GM13977 (cell line): ENCODE measurements around the gene TP53I3.
"Not testable (repeated sequence)": the region's sequence is repeated elsewhere in the genome, so short reads cannot be mapped to it uniquely, and the experiment has no call there.

Source experiments
- DNase-seq: peaks from one replicate; pipeline ENCODE4 v3.0.0; 2012; ENCODE audit warnings: low spot score
- in situ Hi-C: fragments of 300-500 bp; cut with MboI; formaldehyde crosslinking; loops from one replicate; pipeline ENCODE4 v1.12.0; 2022; ENCODE audit warnings: low sequenced_read_pairs, low pct_unique_long_range_greater_than_20kb, mixed read lengths, inconsistent platforms; ENCODE audit not compliant: unreplicated experiment
- TF ChIP-seq, protein P1 (sequence below): IDR thresholded peaks from 2 replicates; pipeline ENCODE4 v1.5.1; 2012; ENCODE audit warnings: mild to moderate bottlenecking, control low read depth; ENCODE audit not compliant: insufficient read depth; ENCODE audit errors: extremely low read depth, missing control alignments

Gene TP53I3

DNA sequence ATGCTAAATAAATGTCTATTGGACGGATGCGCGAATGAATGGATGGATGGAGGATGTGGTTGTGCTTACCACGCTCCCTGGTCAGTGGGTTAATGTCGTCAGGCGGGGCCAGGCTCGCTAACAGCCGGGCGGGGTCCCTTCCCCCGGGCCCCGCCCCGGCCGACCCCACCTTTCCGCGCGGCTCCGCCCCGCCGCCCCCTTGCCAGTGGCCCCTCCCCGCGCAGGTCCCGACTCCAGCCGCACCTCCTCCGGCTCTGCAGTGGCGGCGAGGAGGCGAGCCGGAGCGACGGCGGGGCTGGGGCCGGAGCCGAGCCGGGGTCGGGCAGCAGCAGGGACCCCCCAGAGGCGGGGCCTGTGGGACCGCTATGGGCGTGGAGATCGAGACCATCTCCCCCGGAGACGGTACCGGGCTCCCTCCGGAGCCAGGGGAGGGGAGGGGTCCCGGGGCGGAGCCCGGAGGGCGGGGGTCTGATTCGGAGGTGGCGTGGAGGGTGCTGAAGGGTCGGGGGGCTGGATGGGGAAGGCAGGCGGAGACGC lies 35.1 kb downstream of the TP53I3 start, which contains the start of gene FKBP1B:
FKBP1B (plus strand) TSS at position 257 of the 537 bp plus-strand sequence; CDS start at position 366, 109 bp downstream.
- TF ChIP-seq, protein P1, sequence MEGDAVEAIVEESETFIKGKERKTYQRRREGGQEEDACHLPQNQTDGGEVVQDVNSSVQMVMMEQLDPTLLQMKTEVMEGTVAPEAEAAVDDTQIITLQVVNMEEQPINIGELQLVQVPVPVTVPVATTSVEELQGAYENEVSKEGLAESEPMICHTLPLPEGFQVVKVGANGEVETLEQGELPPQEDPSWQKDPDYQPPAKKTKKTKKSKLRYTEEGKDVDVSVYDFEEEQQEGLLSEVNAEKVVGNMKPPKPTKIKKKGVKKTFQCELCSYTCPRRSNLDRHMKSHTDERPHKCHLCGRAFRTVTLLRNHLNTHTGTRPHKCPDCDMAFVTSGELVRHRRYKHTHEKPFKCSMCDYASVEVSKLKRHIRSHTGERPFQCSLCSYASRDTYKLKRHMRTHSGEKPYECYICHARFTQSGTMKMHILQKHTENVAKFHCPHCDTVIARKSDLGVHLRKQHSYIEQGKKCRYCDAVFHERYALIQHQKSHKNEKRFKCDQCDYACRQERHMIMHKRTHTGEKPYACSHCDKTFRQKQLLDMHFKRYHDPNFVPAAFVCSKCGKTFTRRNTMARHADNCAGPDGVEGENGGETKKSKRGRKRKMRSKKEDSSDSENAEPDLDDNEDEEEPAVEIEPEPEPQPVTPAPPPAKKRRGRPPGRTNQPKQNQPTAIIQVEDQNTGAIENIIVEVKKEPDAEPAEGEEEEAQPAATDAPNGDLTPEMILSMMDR, result no peak
- peak; percentile 78 for DNase-seq
- in situ Hi-C loops, result no loop called here

DNA sequence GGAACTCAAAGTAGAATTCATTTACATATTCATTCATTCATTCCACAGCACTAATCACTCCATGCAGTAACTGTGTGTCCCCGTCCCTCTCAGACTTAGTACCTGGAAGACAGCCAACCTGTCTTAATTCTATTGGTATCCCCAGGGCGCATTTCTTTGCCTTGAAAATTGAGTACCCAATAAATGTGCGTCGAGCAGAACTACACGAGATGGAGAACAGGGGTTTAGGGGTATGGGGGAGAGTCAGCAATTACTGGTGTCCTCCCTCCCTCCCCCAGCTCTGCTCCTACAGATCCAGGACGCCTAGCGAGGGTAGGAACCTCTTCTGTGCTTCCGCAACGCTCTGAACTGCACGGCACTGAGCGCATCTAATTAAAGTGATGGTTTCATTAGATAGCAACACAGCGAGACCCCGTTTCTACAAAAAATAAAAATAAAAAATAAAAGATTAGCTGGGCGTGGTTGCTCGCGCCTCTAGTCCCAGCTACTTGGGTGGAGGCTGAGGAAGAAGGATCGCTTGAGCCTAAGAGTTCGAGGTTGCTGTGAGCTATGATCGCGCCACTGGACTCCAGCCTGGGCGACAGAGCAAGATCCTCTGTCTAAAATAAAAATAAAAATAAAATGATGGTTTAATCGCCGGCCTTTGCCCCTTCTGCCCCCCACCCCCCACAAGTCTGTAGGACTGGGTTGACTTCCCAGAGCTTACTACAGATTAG lies 35.7 kb downstream of the TP53I3 start:
- TF ChIP-seq, protein P1, result no peak
- DNase-seq, result no peak
- in situ Hi-C loops, result no loop called here

DNA sequence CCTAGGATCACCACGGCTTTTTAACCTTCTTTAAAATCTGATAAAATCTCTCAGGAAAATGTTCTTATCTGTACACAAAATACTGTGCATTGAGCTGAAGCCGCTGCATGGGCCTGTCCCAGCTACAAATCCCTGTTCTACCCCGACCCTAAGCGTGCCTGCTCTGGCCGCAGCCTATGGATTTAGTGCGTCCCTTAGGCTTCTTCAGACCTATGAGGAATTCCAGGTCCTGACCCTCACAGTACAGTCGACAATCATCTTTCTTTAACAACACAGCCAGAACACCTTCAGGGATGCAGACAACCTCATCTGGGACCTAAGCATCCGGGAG lies 37.0 kb downstream of the TP53I3 start:
- in situ Hi-C loops, result no loop called here
- TF ChIP-seq, protein P1, result no peak
- no peak for DNase-seq

DNA sequence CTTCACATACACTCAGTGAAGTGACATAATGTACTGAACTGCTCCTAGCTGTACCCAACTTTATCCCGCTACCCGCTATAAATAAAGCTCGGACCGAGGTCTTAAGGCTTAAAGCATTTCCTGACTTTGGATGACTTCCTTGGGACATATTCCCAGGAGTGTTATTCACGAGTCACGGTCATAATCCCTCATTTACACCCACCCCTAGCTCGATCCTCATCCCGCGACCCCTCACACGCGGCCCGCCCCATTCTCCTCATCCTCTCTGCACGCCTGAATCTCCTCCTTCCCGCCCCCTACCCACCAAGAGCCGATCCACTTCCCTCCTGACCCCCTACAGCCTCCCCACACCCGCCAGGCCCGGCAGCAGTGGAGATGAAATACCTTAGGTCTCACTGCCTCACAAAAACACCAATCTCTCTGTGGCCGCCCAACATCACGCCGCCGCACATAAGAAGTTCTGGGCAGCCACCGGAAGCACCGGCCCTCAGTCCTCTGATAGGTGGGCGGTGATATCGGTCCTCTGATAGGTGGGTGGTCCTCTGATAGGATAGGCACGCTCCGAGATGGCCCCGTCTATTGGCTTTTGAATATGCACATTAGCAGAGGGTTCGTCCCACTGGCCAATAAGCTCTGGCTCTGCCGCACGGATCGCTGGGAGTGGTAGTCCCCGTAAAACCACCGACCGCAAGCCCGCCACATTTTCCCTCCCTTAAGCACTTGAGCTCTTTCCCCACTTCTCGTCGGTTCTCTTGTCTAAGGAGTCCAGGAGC lies 37.5 kb downstream of the TP53I3 start, which contains the start of gene WDCP:
WDCP (minus strand) TSS at position 462 of the 773 bp plus-strand sequence. CDS start 7,897 bp downstream, outside the sequence.
- peak; percentile 90 for DNase-seq
- TF ChIP-seq, protein P1, result no peak
- in situ Hi-C loops, result no loop called here

DNA sequence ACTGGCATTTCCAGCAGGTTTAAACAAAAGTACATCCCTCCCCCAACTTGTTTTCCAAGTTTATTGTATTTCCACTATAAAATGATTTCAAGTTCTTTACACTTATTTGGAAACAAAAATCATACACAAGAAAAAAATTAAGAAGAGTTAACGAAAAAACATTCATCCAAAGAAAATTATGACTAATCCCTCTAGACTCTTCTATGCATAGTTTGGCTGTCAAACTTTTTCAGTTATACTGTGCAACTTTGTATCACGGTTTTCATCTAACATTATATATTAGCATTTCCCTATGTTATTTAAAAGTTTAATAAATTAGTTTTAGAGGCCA lies 38.1 kb downstream of the TP53I3 start:
- in situ Hi-C loops, result no loop called here
- DNase-seq, result no peak
- TF ChIP-seq, protein P1, result no peak

- TF ChIP-seq, protein P1, result no peak
- in situ Hi-C loops, result no loop called here
- DNase-seq, result no peak
These were observed 38.8 kb downstream of the TP53I3 start for GRCh38 chr2:24045511-24046508.

DNA sequence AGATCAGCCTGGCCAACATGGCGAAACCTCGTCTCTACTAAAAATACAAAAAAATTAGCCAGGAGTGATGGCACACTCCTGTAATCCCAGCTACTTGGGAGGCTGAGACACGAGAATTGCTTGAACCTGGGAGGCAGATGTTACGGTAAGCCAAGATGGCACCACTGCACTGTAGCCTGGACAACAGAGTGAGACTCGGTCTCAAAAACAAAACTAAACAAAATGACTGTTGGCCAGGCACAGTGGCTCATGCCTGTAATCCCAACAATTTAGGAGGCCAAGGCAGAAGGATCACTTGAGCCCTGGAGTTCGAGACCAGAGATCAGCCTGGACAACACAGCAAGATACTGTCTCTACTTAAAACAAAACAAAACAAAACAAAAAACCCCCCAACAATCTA lies 41.5 kb downstream of the TP53I3 start:
- DNase-seq, in situ Hi-C loops: not testable (repeated sequence)
